Vagina (tissue), 2 donors: ENCODE measurements around the gene DNAJC5. TPM values are rescaled to one million over a fixed set of nuclear protein-coding genes. Genes with fewer than 3 reads are reported as not detected.
A peak's percentile ranks its signal among the peaks of the same experiment; 100 is the strongest.

ENCODE experiments used
- DNase-seq, 2 donors: peaks; one replicate each; pipeline ENCODE4 v3.0.0-alpha.2; 2017; ENCODE audit errors: extremely low spot score in 2 of 2
- H3K27ac ChIP-seq: fragments of 200-600 bp; sonication (generic); one replicate; pipeline ENCODE4 v1.5.1; 2019
- H3K27me3 ChIP-seq: fragments of 200-600 bp; sonication (generic); one replicate; pipeline ENCODE4 v1.5.1; 2019
- H3K36me3 ChIP-seq, 2 donors: fragments of 200-600 bp; sonication (generic); one replicate each; pipeline ENCODE4 v1.5.1; 2017 to 2019
- H3K4me1 ChIP-seq: fragments of 200-600 bp; sonication (generic); one replicate; pipeline ENCODE4 v1.5.1; 2019
- H3K4me3 ChIP-seq, 2 donors: fragments of 200-600 bp; sonication (generic); 1 replicate in 1 of 2; 2 replicates in 1 of 2; pipeline ENCODE4 v1.5.1; 2016 to 2019
- H3K9me3 ChIP-seq: fragments of 200-600 bp; sonication (generic); one replicate; pipeline ENCODE4 v1.5.1; 2019
- POLR2A ChIP-seq, 2 donors: fragments of 450-650 bp; IDR thresholded peaks; one replicate each; pipeline ENCODE4 v1.6.1; 2017; ENCODE audit warnings: antibody characterized with exemption in 2 of 2, mild to moderate bottlenecking in 2 of 2, moderate library complexity in 2 of 2
- POLR2AphosphoS5 ChIP-seq, 2 donors: sonication (generic); formaldehyde crosslinking; IDR thresholded peaks; one replicate each; pipeline ENCODE4 v1.9.0; 2017; ENCODE audit warnings: antibody characterized with exemption in 2 of 2, mild to moderate bottlenecking in 2 of 2, low read depth in 1 of 2; ENCODE audit not compliant: insufficient read depth in 1 of 2
- intact Hi-C: fragments of 100-400 bp; cut with DNase I; formaldehyde crosslinking; loops from one replicate; pipeline ENCODE4 v1.15.1; 2023
- total RNA-seq: library from RNA; depleted of rRNA; stranded (reverse); fragments of >200 nt; gene quantifications from one replicate; pipeline ENCODE4 v1.2.3, GENCODE V29; 2016
- TF ChIP-seq, protein P1 (sequence below), 3 experiments: fragments of 450-650 bp in 2 of 3; fragments of 200-600 bp in 1 of 3; sonication (generic) in 1 of 3; IDR thresholded peaks; one replicate each; pipeline ENCODE4 v1.5.1; 2017 to 2019; ENCODE audit warnings: antibody characterized with exemption in 3 of 3, mild to moderate bottlenecking in 2 of 3, moderate library complexity in 2 of 3

The DNAJC5 gene
- total RNA-seq, 1 donor from 2014 or later: 25.8 TPM

DNA sequence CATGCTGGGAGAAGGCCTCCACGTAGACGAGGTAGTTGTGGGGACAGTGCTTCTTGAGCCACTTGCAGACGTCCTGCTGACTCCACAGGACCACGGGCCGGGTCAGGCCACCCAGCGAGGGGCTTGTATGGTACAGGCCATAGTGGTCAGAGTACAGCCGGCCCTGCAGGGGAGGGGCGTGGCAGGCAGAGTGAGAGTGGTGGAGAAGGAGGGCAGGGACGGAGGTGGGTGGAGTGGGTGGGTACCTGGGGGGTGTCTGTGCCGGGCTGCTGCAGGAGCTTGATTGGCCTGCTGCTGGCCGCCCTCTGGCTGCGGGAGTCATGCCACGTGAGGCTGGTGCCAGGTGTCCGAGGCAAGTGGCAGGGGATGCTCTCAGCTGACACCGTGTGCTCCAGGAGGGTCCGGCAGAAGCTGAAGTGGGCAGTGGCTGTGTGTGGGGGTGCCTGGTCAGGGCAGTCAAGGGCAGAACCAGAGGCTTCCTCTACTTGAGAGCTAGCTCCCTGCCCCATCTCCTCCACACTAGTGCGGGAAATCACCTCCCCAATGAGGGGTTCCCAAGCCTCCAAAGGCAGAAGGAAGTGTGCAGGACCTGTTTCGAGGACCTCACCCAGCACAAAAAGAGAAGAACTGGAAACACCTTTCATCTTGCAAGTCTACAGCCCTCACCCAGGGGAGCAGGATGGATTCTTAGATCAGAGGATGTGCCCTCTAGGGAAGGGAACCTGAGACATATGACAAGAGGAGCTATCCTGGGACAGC lies 82.2 kb downstream of the DNAJC5 start:
- H3K27ac ChIP-seq: no peak overlapping the region
- H3K27me3 ChIP-seq: no peaks in the 10 kb centered on the region
- intact Hi-C loops: no loop called here
- H3K9me3 ChIP-seq: no peaks in the 10 kb centered on the region
- H3K4me1 ChIP-seq: peaks cover 54% of the 10 kb centered on the region
- TF ChIP-seq, protein P1, sequence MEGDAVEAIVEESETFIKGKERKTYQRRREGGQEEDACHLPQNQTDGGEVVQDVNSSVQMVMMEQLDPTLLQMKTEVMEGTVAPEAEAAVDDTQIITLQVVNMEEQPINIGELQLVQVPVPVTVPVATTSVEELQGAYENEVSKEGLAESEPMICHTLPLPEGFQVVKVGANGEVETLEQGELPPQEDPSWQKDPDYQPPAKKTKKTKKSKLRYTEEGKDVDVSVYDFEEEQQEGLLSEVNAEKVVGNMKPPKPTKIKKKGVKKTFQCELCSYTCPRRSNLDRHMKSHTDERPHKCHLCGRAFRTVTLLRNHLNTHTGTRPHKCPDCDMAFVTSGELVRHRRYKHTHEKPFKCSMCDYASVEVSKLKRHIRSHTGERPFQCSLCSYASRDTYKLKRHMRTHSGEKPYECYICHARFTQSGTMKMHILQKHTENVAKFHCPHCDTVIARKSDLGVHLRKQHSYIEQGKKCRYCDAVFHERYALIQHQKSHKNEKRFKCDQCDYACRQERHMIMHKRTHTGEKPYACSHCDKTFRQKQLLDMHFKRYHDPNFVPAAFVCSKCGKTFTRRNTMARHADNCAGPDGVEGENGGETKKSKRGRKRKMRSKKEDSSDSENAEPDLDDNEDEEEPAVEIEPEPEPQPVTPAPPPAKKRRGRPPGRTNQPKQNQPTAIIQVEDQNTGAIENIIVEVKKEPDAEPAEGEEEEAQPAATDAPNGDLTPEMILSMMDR (IDR thresholded peaks at IDR 0.05): no peak
- TF ChIP-seq POLR2AphosphoS5 (IDR thresholded peaks at IDR 0.05; ENCODE audit: insufficient read depth in 1 of 2, low read depth in 1 of 2): no peak
- TF ChIP-seq POLR2A (IDR thresholded peaks at IDR 0.05): no peak
- H3K36me3 ChIP-seq: no peaks in the 10 kb centered on the region
- H3K4me3 ChIP-seq: no peak overlapping the region
- DNase-seq: no peak

DNA sequence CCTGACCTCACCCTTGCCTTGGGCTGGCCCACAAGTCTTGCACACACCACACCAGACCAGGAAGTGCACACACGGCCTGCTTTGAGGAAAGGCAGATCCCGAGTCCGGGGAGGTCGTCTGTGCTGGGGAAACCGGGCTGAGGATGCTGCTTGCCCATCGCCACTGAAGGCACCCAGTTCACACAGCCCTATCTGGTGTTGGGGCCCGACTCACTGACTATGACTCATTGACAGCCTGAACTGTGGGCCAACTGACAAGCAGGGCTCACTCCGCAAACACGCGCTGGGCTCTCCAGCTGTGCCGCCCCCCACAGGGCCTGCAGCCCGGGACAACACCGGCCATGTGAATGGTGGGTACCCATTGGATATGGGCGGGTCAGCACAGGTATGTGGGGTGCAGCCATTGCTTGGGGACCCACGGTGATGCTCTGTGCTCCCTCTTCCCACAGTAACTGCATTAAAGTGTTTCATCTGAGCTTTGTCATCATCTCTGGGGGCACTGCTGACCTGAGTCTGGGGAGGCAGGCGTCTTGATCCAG lies 82.9 kb downstream of the DNAJC5 start:
- TF ChIP-seq, protein P1 (IDR thresholded peaks at IDR 0.05): no peak
- no peak for TF ChIP-seq POLR2AphosphoS5 (IDR thresholded peaks at IDR 0.05; ENCODE audit: insufficient read depth in 1 of 2, low read depth in 1 of 2)
- TF ChIP-seq POLR2A (IDR thresholded peaks at IDR 0.05): no peak
- peaks cover 59% of the 10 kb centered on the region for H3K4me1 ChIP-seq
- no peaks in the 10 kb centered on the region for H3K9me3 ChIP-seq
- no peak overlapping the region for H3K4me3 ChIP-seq
- H3K36me3 ChIP-seq: no peaks in the 10 kb centered on the region
- no peak for DNase-seq
- H3K27ac ChIP-seq: no peak overlapping the region
- no peaks in the 10 kb centered on the region for H3K27me3 ChIP-seq
- intact Hi-C loops: no loop called here

DNA sequence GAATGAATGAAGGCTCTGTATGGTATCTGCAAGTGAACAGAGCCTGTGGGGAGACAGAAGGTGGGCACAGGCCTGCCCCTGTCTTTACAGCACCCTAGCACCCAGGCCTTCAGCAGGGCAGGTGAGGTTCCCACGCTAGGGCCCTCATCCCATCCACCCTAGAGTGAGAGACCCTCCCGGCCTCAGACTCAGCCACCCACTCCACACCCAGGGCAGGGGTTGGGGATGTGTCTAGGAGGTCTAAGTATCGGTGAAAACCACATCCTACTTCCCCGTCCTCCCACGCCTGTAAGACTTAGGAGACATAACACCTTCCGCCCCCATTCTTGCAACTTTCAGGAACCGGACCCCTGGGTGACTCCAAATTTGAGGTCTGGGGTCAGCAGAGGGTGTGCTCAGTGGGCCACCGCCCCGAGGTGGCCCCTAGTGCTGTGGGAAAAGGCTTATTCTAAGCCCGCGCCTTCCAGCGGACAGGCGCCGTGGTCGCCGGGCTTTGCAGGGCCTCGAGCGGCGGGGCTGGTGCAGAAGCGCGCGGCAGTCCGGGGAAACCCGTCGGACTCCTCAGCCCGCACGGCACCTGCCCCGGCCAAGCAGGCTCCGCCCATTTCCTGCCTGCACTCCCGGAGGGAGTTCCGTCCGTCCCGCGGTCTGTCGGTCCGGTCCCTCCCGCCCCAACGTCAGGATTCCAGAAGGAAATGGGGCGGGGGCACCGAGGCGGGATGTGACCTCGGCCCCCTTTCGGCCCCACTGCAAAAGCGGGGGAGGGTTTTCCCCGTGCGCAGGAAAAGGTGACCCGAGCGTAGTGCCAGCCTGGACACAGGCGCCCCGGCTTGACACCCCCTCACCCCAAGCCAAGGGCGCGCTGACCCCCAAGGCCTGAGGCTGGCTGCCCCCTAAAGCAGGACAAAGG lies 83.6 kb downstream of the DNAJC5 start:
- no peak for DNase-seq
- H3K4me1 ChIP-seq: peaks cover 62% of the 10 kb centered on the region
- no peaks in the 10 kb centered on the region for H3K27me3 ChIP-seq
- no peaks in the 10 kb centered on the region for H3K36me3 ChIP-seq
- peak; percentile 18 to 56 for TF ChIP-seq POLR2AphosphoS5 (IDR thresholded peaks at IDR 0.05; ENCODE audit: insufficient read depth in 1 of 2, low read depth in 1 of 2)
- TF ChIP-seq, protein P1 (IDR thresholded peaks at IDR 0.05): no peak
- TF ChIP-seq POLR2A (IDR thresholded peaks at IDR 0.05): no peak
- intact Hi-C loops: no loop called here
- no peaks in the 10 kb centered on the region for H3K9me3 ChIP-seq
- H3K27ac ChIP-seq: peak overlapping the region; percentile 65
- H3K4me3 ChIP-seq: peak overlapping the region; percentile 44 to 56

DNA sequence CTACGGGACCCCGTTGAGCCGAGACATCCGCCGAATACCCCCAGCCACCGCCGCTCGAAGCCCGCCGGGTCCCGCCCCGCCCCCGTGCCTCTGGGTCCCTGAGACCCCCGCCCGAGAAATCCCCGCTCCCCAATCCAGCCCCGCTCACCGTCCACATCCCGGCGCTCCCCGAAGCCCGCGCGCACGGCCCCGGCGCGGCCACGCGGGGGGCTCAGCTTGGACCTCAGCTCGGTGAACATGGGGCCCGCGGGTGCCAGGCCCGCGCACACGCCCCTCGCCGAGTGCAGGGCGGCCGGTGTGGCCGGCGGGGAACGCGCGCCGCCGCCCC lies 84.3 kb downstream of the DNAJC5 start:
- peak overlapping the region; percentile 44 to 56 for H3K4me3 ChIP-seq
- intact Hi-C loops: no loop called here
- H3K9me3 ChIP-seq: no peaks in the 10 kb centered on the region
- no peak for DNase-seq
- H3K27me3 ChIP-seq: no peaks in the 10 kb centered on the region
- H3K36me3 ChIP-seq: peaks cover 0 to 3% of the 10 kb centered on the region in 2 donors
- TF ChIP-seq POLR2AphosphoS5 (IDR thresholded peaks at IDR 0.05; ENCODE audit: insufficient read depth in 1 of 2, low read depth in 1 of 2) (no peak), POLR2A (IDR thresholded peaks at IDR 0.05) (no peak)
- TF ChIP-seq, protein P1 (IDR thresholded peaks at IDR 0.05): no peak
- peak overlapping the region; percentile 65 for H3K27ac ChIP-seq
- peaks cover 57% of the 10 kb centered on the region for H3K4me1 ChIP-seq
